RPMI7951 (cell line): ENCODE results near the gene LRRC28. TPM values are rescaled to one million over a fixed set of nuclear protein-coding genes. Genes with fewer than 3 reads are reported as not detected.

Source experiments
- DNase-seq: peaks from one replicate; pipeline ENCODE4 v3.0.0-alpha.2; 2012; ENCODE audit warnings: low read depth
- total RNA-seq: library from RNA; depleted of rRNA; stranded (reverse); fragments of >200 nt; shearing (Covaris generic); gene quantifications from 2 replicates; pipeline ENCODE4 v1.2.3, GENCODE V29; 2014

The LRRC28 gene
- total RNA-seq, 1 experiment from 2014 or later, result 32.9 TPM

- DNase-seq, result peak; percentile 95
These were observed 1.9 kb upstream of the LRRC28 start, which contains the start of gene TTC23 for GRCh38 chr15:99249270-99249841. TSS of gene TTC23 (minus strand) at chr15:99249581. CDS start at chr15:99228712, 20,869 bp downstream.

DNA sequence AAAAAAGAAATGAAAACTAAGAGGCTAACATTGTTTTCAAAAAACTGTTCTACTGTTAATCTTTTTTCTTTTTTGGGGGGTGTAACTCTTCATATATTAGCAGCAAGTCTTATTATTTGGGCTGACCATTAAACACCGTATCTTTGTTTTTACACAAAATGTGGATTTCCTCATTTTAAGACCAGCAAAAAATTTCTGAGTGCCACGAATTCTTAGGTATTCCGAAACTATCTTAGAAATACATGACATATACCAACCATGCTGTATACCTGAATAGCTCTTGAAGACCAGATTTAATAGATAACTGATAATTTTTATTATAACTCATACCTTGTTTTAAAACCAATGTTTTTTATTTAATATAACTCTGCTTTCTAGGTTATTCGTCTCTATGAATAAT, 1.3 kb upstream of the LRRC28 start:
- DNase-seq, result no peak

DNA sequence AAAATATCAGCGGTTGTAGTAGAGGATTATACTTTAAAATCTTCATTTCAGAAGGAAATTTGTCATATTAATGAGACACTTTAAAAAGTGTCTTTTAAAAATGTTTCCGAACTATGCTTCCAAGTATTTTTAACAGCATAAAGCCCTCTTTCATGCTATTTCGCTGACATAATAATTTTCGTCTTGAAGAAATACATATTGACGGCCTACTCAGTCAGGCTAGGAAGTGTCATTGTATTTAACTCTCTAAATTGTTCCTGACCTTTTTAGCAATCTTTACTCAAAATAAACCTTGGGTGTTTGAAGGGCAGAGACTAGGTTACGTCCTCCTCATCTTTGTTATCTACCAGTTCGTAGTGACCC, 806 bp upstream of the LRRC28 start:
- no peak for DNase-seq

- DNase-seq, result no peak
These were observed 1.0 kb downstream of the LRRC28 start for GRCh38 chr15:99252326-99252725.

GRCh38 chr15:99253381-99254090, 2.3 kb downstream of the LRRC28 start:
- peak; percentile 94 for DNase-seq

GRCh38 chr15:99257107-99257750, 5.9 kb downstream of the LRRC28 start:
- no peak for DNase-seq

GRCh38 chr15:99264125-99264524, 12.8 kb downstream of the LRRC28 start:
- DNase-seq, result no peak

- DNase-seq, result no peak
These were observed 14.3 kb downstream of the LRRC28 start for GRCh38 chr15:99265541-99266070.

DNA sequence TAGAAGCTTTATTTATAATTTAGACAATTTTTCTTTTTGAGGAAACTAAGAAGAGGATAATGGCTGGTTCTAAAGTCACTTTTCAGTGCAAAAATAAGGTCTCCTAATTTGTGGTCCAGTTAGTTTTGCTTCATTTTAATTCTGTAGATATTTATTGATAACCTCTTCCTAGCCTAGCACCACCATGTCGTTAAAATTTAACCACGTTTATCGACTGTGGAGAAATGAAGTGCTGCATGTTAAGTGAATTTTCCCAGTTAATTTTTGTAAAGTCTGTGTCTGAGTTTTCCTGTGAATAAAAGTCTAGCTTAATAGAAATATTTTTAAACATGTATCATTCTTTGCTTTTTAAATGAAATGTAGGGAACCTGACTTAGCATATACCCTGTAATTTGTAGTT, 16.7 kb downstream of the LRRC28 start:
- DNase-seq, result no peak

- DNase-seq, result no peak
These were observed 17.1 kb downstream of the LRRC28 start for GRCh38 chr15:99268431-99268830.

DNA sequence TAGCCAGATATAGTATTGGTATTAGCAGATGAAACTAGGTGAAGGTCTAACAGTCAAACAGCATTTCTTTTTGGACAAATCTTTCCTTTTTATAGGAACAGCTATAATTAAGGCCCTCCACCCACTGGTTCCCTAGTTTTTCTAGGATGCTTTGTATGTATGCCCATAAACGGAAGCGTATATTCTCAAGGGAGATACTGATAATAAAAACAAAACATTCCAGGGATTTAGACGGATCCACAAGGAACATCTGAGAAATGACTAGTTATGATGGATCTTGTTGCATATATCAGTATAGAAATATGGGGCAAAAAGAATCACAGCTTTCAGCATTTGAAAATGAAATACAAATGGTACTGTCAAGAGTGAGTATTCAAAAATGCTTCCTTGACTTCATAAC, 22.5 kb downstream of the LRRC28 start:
- no peak for DNase-seq

DNA sequence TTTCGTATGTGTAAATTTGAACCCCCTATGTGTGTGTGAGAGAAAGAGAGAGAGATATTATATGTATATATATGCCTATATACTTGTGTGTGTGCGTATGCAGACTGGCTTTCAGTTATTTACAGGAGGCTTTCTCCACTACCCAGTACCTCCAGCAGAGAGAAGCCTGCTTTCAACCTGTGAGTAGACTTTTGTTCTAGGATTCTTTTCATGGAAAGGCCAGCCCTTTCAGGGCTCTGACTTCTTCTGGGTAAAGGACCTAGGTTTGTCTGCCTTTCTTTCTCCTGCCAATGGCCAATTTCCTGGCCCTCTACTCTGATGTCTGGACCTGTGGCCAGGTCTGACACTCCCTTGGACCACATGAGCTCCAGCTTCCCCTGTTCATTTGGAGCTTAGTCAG, 23.8 kb downstream of the LRRC28 start:
- DNase-seq, result no peak

DNA sequence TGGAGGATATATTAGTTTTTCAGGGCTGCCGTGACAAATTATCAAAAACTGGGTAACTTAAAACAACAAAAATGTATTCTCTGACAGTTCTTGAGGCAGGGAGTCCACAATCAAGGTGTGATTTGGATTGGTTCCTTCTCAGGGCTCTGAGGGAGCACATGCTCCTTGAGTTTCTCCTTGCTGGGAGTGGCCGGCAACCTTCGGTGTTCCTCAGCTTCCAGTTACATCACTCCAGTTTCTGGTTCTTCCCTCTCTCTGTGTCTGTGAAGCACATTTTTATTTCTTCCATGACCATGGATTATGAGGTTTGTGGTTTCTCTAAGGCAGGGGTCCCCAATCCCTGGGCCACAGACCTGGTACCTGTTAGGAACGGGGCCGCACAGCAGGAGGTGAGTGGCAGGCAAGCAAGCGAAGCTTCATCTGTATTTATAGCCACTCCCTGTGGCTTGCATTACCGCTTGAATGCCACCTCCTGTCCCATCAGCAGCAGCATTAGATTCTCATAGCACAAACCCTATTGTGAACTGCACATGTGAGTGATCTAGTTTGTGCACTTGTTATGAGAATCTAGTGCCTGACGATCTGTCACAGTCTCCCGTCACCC, 24.3 kb downstream of the LRRC28 start:
- no peak for DNase-seq

- DNase-seq, result peak; percentile 47
These were observed 28.0 kb downstream of the LRRC28 start for GRCh38 chr15:99279290-99279689.

DNA sequence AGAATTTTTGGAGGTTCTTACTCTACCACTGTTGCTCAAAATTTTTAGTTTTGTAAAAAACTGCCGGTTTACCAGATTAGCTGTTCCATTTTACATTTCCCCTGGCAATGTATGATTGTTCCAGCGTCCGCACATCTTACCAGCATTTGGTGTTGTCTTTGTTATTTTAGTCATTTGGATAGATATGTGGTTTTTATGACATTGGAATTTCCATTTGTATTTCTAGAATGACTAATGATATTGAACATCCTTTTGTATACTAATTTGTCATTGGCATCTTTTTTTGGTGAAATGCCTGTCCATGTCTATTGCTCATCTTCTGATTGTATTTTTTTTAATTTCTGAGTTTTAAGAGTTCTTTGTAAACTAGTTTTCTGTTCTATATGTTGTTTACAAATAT, 28.5 kb downstream of the LRRC28 start:
- no peak for DNase-seq

GRCh38 chr15:99282121-99282520, 30.8 kb downstream of the LRRC28 start:
- peak; percentile 38 for DNase-seq

DNA sequence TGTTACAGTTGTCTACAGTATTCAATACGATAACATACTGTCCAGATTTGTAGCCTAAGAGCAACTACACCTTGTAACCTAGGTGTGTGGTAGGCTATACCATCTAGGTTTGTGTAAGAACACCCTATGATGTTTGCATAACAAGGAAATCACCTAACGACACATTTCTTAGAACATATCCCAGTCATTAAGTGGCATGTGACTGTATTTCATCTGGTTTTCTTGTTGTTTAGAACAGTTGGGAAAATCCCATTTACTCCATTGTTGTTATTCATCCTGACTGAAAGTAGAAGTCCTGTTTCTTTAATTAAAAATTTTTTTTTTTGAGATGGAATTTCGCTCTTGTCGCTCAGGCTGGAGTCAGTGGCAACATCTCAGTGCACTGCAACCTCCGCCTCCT, 31.3 kb downstream of the LRRC28 start:
- no peak for DNase-seq

DNA sequence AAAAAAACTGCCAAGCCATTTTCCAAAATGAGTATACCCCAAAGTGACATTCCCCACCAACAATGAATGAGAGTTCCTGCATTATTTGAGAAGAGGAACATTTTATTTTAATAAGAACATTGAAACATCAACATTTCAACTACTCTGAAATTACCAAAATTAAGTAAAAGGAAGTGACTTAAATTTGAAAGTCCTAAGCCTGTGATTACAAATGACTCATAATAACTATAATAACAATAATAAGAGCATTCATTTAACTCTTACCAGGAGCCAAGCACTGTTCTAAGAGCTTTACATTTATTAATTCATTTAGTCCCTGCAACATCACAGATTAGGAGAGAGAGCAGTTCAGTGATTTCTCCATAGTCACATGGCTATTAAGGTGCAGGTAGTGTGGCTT, 32.4 kb downstream of the LRRC28 start:
- no peak for DNase-seq

DNA sequence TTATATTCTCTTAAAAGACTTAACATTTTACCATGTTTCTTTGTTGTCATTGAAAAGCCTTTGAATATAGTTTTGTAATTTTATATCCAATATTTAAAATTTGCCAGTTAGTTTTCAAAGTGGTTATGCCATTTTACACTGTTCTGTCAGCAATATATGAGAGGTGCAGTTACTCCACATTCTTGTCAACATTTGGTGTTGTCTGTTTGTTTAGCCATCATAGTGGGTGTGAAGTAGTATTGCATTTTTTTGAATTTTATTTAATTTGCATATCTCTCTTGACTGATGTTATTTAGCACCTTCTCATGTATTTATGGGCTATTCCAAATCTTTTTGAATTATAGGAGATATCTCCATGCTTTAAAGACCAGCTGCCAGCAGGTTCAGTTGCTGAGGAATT, 40.4 kb downstream of the LRRC28 start:
- no peak for DNase-seq

DNA sequence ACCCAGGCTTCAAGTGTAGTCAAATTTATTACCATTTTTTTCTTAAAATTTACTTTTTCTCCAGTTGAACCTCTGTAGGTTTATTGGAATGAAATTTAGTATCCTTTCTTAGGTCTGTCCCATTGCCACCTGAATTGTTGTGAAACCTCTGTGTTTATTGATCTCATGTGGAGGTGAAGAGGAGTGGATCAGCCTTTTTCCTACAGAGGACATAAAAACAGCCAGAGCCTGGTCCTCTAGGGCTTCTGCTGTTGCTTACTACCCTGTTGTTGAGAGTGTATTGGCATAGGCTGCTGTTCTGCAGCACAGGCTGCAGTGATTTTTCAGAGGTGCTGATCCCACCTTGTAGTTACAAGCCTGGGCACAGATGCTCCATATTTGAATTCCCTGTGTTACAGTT, 44.6 kb downstream of the LRRC28 start:
- DNase-seq, result no peak

DNA sequence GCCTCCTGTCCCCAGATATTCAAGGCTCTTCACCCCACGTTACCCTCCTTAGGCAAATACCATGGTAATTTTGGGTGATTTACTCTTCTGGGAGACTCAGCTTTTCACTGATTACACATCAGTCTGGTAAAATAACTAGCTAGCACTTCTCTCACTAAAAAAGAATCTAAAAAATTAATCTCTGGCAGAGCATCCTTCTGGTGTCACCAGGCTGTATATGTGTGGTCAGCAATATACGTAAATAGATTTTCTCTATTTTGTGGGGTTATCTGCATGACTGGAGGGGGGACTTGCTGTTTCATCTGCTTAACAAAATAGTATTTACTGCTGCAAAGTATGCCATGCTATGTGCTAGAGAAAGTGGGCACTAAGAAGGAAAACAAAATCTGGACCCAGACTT, 45.1 kb downstream of the LRRC28 start:
- DNase-seq, result no peak

GRCh38 chr15:99303907-99304306, 52.6 kb downstream of the LRRC28 start:
- DNase-seq, result no peak
